ENCODE measurements around the gene ACTL8. TPM values are rescaled to one million over a fixed set of nuclear protein-coding genes. Genes with fewer than 3 reads are reported as not detected.

The ACTL8 gene, protein sequence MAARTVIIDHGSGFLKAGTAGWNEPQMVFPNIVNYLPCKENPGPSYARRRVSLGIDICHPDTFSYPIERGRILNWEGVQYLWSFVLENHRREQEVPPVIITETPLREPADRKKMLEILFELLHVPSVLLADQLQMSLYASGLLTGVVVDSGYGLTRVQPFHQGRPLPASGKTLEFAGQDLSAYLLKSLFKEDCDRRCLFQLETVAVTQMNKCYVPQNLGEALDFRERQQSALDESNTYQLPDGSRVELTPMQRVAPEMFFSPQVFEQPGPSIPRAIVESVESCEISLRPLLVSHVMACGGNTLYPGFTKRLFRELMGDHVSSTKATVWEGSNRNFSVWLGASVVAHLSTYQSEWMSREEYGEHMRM
- total RNA-seq (2022) (0.22 TPM in 1 of 2 replicates, not detected in the other), Bru-seq, nascent RNA (percentile 3 among the genes with signal in this experiment), BruChase-seq, experiment 1, labeled RNA remaining after a 6-hour chase (percentile 5 among the genes with signal in this experiment), BruChase-seq, experiment 2, labeled RNA remaining after a 2-hour chase (percentile 3 among the genes with signal in this experiment)
- long read RNA-seq: 0 reads

DNA sequence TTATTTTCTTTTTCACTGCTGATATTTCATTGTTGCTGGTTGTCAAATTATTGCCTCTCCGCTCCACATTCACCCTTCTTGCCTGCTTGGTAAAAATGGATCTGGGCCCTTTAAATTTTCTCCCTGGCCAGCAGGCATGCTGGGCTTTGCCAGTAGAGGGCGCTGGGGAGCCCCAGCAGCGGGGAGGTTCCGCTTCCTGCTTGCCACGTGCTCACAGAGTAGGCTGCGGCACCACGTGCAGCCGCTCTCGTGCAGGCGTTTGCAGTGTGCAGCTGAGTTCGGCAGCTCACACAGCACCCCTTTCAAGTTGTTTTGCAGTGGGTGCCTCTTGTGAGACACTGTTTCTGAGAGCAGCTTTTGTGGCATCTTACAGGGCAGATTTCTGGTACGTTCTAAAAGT lies at the start of gene ACTL8:
ACTL8 (plus strand) TSS at position 214 of the 400 bp plus-strand sequence. CDS start 67,676 bp downstream, outside the sequence.
- CTCF ChIA-PET: no interaction called here
- TF ChIP-seq, protein P1, sequence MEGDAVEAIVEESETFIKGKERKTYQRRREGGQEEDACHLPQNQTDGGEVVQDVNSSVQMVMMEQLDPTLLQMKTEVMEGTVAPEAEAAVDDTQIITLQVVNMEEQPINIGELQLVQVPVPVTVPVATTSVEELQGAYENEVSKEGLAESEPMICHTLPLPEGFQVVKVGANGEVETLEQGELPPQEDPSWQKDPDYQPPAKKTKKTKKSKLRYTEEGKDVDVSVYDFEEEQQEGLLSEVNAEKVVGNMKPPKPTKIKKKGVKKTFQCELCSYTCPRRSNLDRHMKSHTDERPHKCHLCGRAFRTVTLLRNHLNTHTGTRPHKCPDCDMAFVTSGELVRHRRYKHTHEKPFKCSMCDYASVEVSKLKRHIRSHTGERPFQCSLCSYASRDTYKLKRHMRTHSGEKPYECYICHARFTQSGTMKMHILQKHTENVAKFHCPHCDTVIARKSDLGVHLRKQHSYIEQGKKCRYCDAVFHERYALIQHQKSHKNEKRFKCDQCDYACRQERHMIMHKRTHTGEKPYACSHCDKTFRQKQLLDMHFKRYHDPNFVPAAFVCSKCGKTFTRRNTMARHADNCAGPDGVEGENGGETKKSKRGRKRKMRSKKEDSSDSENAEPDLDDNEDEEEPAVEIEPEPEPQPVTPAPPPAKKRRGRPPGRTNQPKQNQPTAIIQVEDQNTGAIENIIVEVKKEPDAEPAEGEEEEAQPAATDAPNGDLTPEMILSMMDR (IDR thresholded peaks at IDR 0.05; ENCODE audit: unreplicated experiment): no peak
- intact Hi-C loops (cut with micrococcal nuclease; ENCODE audit: unreplicated experiment): no loop called here

DNA sequence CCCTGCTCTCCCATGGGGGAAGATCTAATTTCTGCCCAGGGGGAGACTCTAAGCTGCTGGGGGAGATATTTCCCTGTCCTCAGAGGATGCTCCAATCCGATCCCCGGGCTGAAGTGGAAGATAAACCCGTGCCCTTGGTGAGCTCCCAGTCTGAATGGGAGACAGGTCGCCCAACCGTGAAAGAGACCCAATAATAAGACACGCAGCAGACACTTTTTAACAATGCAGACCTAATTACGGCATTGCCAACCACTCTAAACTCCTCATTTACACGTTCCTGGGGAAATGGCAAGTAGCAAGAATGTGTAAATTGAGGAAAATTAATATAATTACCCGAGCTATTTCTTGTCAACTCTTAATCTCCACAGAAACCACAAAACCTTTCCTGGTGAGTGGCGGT lies 48.7 kb upstream of the ACTL8 start:
- Mint-ChIP-seq H3K36me3 (ENCODE audit: insufficient read depth, unreplicated experiment) (no peaks in the 10 kb centered on the region), H3K4me3 (ENCODE audit: low read depth, unreplicated experiment) (no peak overlapping the region), H3K4me1 (ENCODE audit: low read depth, unreplicated experiment) (no peaks in the 10 kb centered on the region), H3K9me3 (ENCODE audit: low read depth, unreplicated experiment) (no peaks in the 10 kb centered on the region), H3K27ac (ENCODE audit: unreplicated experiment) (no peak overlapping the region), H3K27me3 (ENCODE audit: unreplicated experiment) (peaks cover 90% of the 10 kb centered on the region)
- intact Hi-C loops (cut with micrococcal nuclease; ENCODE audit: unreplicated experiment): no loop called here
- no peak for DNase-seq
- TF ChIP-seq, protein P1 (IDR thresholded peaks at IDR 0.05; ENCODE audit: unreplicated experiment): no peak
- BruUV-seq (replicated peaks): no TSS peak
- CTCF ChIA-PET: no interaction called here

More for the DNA sequence above, at the start of gene ACTL8:
- H3K4me3 Mint-ChIP-seq (ENCODE audit: low read depth, unreplicated experiment): no peak within 1 kb of the TSS
- no TSS peak for BruUV-seq (replicated peaks)
- H3K36me3 Mint-ChIP-seq (ENCODE audit: insufficient read depth, unreplicated experiment): no peaks in the 10 kb centered on the region
- H3K27me3 Mint-ChIP-seq (ENCODE audit: unreplicated experiment): peaks cover 17% of the 10 kb centered on the region
- H3K9me3 Mint-ChIP-seq (ENCODE audit: low read depth, unreplicated experiment): no peaks in the 10 kb centered on the region
- H3K4me1 Mint-ChIP-seq (ENCODE audit: low read depth, unreplicated experiment): no peaks in the 10 kb centered on the region
- DNase-seq: peak; percentile 6
- H3K27ac Mint-ChIP-seq (ENCODE audit: unreplicated experiment): no peak within 1 kb of the TSS

DNA sequence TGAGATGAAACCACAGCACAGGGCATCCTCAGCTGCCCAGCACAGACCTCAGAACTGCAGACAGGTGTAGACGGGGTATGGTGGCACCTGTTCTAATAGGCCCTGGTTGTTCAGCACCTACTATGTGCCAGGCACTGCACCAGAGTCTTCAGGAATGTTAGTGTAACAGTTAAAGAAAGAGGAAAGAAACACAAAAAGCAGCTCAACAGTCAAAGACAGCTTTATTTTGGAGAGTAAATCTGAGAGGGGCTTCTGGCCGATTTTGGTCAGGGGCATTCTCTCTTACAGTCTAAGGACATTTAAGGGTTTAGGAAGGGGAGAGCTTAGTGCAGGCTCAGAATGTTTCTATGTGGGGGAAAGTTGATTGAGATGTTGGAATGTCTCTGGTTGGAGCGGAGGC lies 45.2 kb upstream of the ACTL8 start:
- H3K9me3 Mint-ChIP-seq (ENCODE audit: low read depth, unreplicated experiment): no peaks in the 10 kb centered on the region
- no peak overlapping the region for H3K4me3 Mint-ChIP-seq (ENCODE audit: low read depth, unreplicated experiment)
- no TSS peak for BruUV-seq (replicated peaks)
- intact Hi-C loops (cut with micrococcal nuclease; ENCODE audit: unreplicated experiment): no loop called here
- CTCF ChIA-PET: no interaction called here
- TF ChIP-seq, protein P1 (IDR thresholded peaks at IDR 0.05; ENCODE audit: unreplicated experiment): no peak
- no peak for DNase-seq
- H3K27me3 Mint-ChIP-seq (ENCODE audit: unreplicated experiment): peaks cover 86% of the 10 kb centered on the region
- no peaks in the 10 kb centered on the region for H3K4me1 Mint-ChIP-seq (ENCODE audit: low read depth, unreplicated experiment)
- H3K36me3 Mint-ChIP-seq (ENCODE audit: insufficient read depth, unreplicated experiment): no peaks in the 10 kb centered on the region
- no peak overlapping the region for H3K27ac Mint-ChIP-seq (ENCODE audit: unreplicated experiment)

DNA sequence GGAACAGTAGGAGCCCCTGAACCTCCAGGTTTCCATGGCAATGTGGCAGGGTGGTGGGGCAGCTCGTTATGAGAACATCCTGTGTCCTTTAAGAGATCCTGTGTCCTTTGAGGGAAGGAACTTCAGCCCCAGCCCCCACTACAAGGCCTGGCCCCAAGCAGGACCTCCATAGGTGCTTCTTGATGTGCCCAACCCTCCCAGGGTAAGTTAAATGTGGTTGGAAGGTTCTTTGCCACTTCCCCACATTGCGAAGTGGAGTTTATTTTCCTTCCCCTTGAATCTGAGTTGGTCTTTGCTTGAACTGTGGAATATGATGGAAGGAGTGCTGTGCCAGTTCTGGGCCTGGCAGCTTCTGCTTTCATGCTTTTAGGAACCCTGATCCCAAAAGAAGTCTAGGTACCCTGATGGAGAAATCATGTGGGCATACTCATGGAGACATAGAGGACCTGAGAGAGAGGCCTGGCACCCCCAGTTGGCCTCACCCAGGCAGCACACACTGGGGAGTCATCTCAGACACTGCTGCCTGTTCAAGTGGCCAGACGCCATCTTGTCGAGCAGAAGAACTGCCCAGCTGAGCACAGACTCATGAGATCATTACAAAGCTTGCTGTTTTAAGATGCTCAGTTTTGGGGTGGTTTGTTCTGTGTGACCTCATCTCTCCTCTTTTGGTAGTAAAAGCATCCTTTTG lies 44.1 kb upstream of the ACTL8 start:
- intact Hi-C loops (cut with micrococcal nuclease; ENCODE audit: unreplicated experiment): no loop called here
- H3K4me3 Mint-ChIP-seq (ENCODE audit: low read depth, unreplicated experiment): no peak overlapping the region
- H3K27me3 Mint-ChIP-seq (ENCODE audit: unreplicated experiment): peaks cover 86% of the 10 kb centered on the region
- H3K4me1 Mint-ChIP-seq (ENCODE audit: low read depth, unreplicated experiment): no peaks in the 10 kb centered on the region
- no TSS peak for BruUV-seq (replicated peaks)
- TF ChIP-seq, protein P1 (IDR thresholded peaks at IDR 0.05; ENCODE audit: unreplicated experiment): no peak
- no peaks in the 10 kb centered on the region for H3K36me3 Mint-ChIP-seq (ENCODE audit: insufficient read depth, unreplicated experiment)
- no peak for DNase-seq
- H3K9me3 Mint-ChIP-seq (ENCODE audit: low read depth, unreplicated experiment): no peaks in the 10 kb centered on the region
- CTCF ChIA-PET: no interaction called here
- H3K27ac Mint-ChIP-seq (ENCODE audit: unreplicated experiment): no peak overlapping the region
